OCI-LY7 (cell line): ENCODE measurements around the gene KRTAP10-9.

ENCODE experiments used
- CTCF ChIP-seq: fragments of 200-600 bp; sonication (generic); conservative IDR thresholded peaks from 2 replicates; pipeline ENCODE4 v1.5.1; 2014; ENCODE audit warnings: mild to moderate bottlenecking, antibody characterized with exemption, low read length, moderate library complexity, mixed read lengths
- EZH2phosphoT487 ChIP-seq: fragments of 200-600 bp; sonication (generic); IDR thresholded peaks from 2 replicates; pipeline ENCODE4 v1.6.1; 2018; ENCODE audit warnings: low read depth, borderline replicate concordance, mild to moderate bottlenecking, mixed run types, antibody characterized with exemption, low read length, moderate library complexity, mixed read lengths

DNA sequence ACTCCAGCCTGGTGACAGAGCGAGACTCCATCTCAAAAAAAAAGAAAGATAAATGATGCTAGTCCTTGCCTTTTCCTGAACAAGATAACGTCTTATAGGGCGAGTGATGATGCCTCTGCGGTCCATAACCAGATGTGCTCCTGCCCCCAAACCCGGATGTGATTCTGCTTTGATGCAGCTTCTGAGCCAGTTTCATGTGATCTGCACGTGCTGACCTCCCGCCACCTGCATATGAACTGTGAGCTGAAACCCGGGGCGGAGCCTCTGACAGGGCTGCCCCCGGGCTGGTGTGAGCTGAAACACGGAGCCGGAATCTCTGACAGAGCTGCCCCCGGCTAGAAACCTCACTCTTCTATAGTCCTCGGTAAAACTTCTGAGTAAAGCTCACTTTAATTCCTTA, 26.2 kb downstream of the KRTAP10-9 start:
- TF ChIP-seq CTCF = no peak
- TF ChIP-seq EZH2phosphoT487 = no peak
